NCI-H82 treated with DMSO at 0.1 percent for 48 hours (cell line): ENCODE results near the gene GALNT6.
A peak's percentile ranks its signal among the peaks of the same experiment; 100 is the strongest.

Source experiments
- DNase-seq: peaks from one replicate; lab custom pipeline; 2025; ENCODE audit not compliant: unreplicated experiment; lab: John Stamatoyannopoulos, UW

The GALNT6 gene

GRCh38 chr12:51381226-51382079 lies 9.8 kb downstream of the GALNT6 start:
- peak; percentile 66 for DNase-seq

GRCh38 chr12:51379571-51379970 lies 11.6 kb downstream of the GALNT6 start:
- DNase-seq = no peak

GRCh38 chr12:51378749-51379148 lies 12.5 kb downstream of the GALNT6 start:
- DNase-seq = no peak

GRCh38 chr12:51377099-51377984 lies 13.9 kb downstream of the GALNT6 start:
- DNase-seq = no peak

- DNase-seq = no peak
Observed at GRCh38 chr12:51374856-51375255, 16.4 kb downstream of the GALNT6 start.

GRCh38 chr12:51374361-51374760 lies 16.8 kb downstream of the GALNT6 start:
- DNase-seq = no peak

GRCh38 chr12:51373187-51373586 lies 18.0 kb downstream of the GALNT6 start:
- no peak for DNase-seq

GRCh38 chr12:51372021-51372420 lies 19.2 kb downstream of the GALNT6 start:
- no peak for DNase-seq

GRCh38 chr12:51371295-51371953 lies 19.8 kb downstream of the GALNT6 start:
- no peak for DNase-seq

- no peak for DNase-seq
Observed at GRCh38 chr12:51370667-51371066, 20.5 kb downstream of the GALNT6 start.

GRCh38 chr12:51369581-51369980 lies 21.6 kb downstream of the GALNT6 start:
- DNase-seq = no peak

GRCh38 chr12:51368640-51369517 lies 22.3 kb downstream of the GALNT6 start:
- no peak for DNase-seq

- DNase-seq = no peak
Observed at GRCh38 chr12:51365276-51365675, 25.9 kb downstream of the GALNT6 start.

GRCh38 chr12:51364001-51364400 lies 27.2 kb downstream of the GALNT6 start:
- no peak for DNase-seq

- DNase-seq = no peak
Observed at GRCh38 chr12:51362747-51363342, 28.4 kb downstream of the GALNT6 start.

GRCh38 chr12:51362307-51362706 lies 28.9 kb downstream of the GALNT6 start:
- no peak for DNase-seq

GRCh38 chr12:51361161-51362016 lies 29.8 kb downstream of the GALNT6 start:
- no peak for DNase-seq

GRCh38 chr12:51360315-51360714 lies 30.9 kb downstream of the GALNT6 start:
- no peak for DNase-seq

GRCh38 chr12:51359851-51360250 lies 31.4 kb downstream of the GALNT6 start:
- no peak for DNase-seq
